ENCODE results near the gene SPDYE2B. TPM values are rescaled to one million over a fixed set of nuclear protein-coding genes. Genes with fewer than 3 reads are reported as not detected.
"Not testable (repeated sequence)": the region's sequence is repeated elsewhere in the genome, so short reads cannot be mapped to it uniquely, and the experiment has no call there.

SPDYE2B gene
- total RNA-seq, 1 donor from 2014 or later: not detected

DNA sequence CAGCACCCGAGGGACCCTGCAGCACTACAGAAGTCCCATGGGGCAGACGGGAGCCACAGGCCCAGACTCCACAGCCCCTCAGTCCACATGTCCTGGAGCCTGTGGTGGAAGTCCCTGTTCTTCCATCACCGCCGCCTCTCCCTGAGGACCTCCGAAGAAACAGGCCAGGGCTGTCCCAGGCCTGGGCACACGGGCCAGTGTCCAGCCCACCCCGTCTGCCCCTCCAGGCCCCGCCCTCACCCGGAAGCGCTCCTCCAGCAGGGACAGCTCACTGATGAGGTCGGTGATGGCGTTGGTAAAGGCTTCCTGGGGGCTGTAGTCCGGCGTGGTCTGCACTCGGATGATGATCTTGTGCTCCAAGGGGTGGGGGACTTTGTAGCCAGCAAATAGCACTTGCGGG lies 16.7 kb downstream of the SPDYE2B start:
- H3K36me3 ChIP-seq (ENCODE audit: insufficient read depth, low read length); H3K27ac ChIP-seq (ENCODE audit: low read depth, low read length); H3K4me1 ChIP-seq (ENCODE audit: insufficient read depth, low read length); H3K36me3 Mint-ChIP-seq (ENCODE audit: low read depth, unreplicated experiment); H3K27me3 Mint-ChIP-seq (ENCODE audit: low read depth, unreplicated experiment); H3K4me2 ChIP-seq (ENCODE audit: low read length); FAIRE-seq; H4K20me1 ChIP-seq (ENCODE audit: insufficient read depth, low read length); H3K9me3 Mint-ChIP-seq (ENCODE audit: unreplicated experiment); H3K79me2 ChIP-seq (ENCODE audit: insufficient read depth, low read length); H3K4me3 Mint-ChIP-seq (ENCODE audit: unreplicated experiment); H3K27ac Mint-ChIP-seq (ENCODE audit: unreplicated experiment); H3K9ac ChIP-seq (ENCODE audit: low read length); DNase-seq (ENCODE audit: low read depth); H2AFZ ChIP-seq (ENCODE audit: low read depth, low read length); H3K9me3 ChIP-seq (ENCODE audit: insufficient read depth, low read depth, low read length); H3K27me3 ChIP-seq (ENCODE audit: insufficient read depth, low read length); H3K4me1 Mint-ChIP-seq (ENCODE audit: low read depth, unreplicated experiment); H3K4me3 ChIP-seq (ENCODE audit: insufficient read depth, low read depth, low read length): not testable (repeated sequence)

DNA sequence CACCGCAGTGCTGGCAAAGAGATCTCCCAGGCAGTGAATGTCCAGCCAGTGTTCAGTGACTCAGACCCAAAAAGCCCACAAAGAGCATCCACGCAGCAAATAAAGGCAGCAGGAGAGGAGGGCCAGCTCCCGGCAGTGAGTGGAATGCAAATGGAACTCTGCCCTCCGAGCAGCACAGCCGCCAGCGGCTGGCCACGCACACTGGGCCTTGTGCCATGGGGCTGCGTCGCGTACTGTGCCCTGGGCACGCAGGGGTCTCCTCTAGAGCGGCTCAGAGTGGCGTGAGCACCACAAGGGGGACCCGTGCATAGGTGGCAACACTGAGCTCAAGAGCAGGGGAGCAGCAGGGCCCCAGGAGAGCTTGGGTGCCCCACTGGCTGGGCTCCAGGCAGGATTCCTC lies 17.4 kb downstream of the SPDYE2B start:
- not testable (repeated sequence) for H3K27ac ChIP-seq (ENCODE audit: low read depth, low read length); H4K20me1 ChIP-seq (ENCODE audit: insufficient read depth, low read length); FAIRE-seq; H3K4me1 ChIP-seq (ENCODE audit: insufficient read depth, low read length); H3K36me3 ChIP-seq (ENCODE audit: insufficient read depth, low read length); H3K4me3 ChIP-seq (ENCODE audit: insufficient read depth, low read depth, low read length); H3K4me3 Mint-ChIP-seq (ENCODE audit: unreplicated experiment); H3K27ac Mint-ChIP-seq (ENCODE audit: unreplicated experiment); H3K9ac ChIP-seq (ENCODE audit: low read length); DNase-seq (ENCODE audit: low read depth); H3K4me1 Mint-ChIP-seq (ENCODE audit: low read depth, unreplicated experiment); H3K27me3 ChIP-seq (ENCODE audit: insufficient read depth, low read length); H3K4me2 ChIP-seq (ENCODE audit: low read length); H3K79me2 ChIP-seq (ENCODE audit: insufficient read depth, low read length); H3K9me3 Mint-ChIP-seq (ENCODE audit: unreplicated experiment); H3K9me3 ChIP-seq (ENCODE audit: insufficient read depth, low read depth, low read length); H3K36me3 Mint-ChIP-seq (ENCODE audit: low read depth, unreplicated experiment); H2AFZ ChIP-seq (ENCODE audit: low read depth, low read length); H3K27me3 Mint-ChIP-seq (ENCODE audit: low read depth, unreplicated experiment)

DNA sequence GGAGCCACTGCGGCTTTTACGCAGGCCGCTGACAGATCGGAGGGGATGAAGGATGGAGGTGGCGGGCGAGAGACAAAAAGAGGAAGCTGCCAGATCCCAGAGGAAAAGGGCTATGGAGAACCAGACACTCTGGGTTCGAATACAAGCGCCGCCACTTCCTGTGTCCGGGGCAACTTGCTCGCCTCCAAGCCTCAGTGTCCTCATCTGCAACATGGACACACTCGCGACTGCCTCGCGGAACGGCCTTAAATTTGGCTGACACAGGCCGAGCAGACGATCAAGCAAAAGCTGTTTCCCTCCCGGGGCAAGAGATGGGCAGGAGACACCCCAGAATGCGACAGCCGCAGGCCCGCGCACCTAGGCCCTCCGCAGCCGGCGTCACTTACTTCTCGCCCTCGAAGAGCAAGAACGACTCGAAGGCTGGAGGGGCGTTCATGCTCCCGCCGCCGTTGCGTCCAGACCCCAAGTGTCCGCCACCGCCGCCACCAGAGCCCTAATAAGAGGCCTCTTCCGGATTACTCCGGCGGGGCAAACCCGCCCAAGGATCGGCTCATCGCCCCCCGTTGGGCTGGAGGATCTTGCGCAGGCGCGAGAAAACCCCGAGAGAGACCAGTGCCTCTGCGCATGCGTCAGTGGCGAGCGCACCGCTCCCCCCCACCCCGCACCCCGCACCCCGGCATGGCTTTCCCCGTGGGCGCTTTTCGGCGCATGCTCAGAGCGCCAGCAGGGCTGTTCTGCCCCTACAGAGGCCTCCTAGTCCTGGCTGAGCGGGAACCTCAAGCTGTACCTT lies 21.2 kb downstream of the SPDYE2B start, which contains the start of gene POLR2J2:
TSS of gene POLR2J2 (minus strand) at position 498 of the 790 bp plus-strand sequence. CDS start at position 436, 62 bp downstream.
- H3K79me2 ChIP-seq (ENCODE audit: insufficient read depth, low read length); H3K9me3 ChIP-seq (ENCODE audit: insufficient read depth, low read depth, low read length); H3K4me3 Mint-ChIP-seq (ENCODE audit: unreplicated experiment); H3K4me1 ChIP-seq (ENCODE audit: insufficient read depth, low read length); H3K4me1 Mint-ChIP-seq (ENCODE audit: low read depth, unreplicated experiment); H4K20me1 ChIP-seq (ENCODE audit: insufficient read depth, low read length); H2AFZ ChIP-seq (ENCODE audit: low read depth, low read length); H3K27ac Mint-ChIP-seq (ENCODE audit: unreplicated experiment); H3K9me3 Mint-ChIP-seq (ENCODE audit: unreplicated experiment); H3K27me3 ChIP-seq (ENCODE audit: insufficient read depth, low read length); DNase-seq (ENCODE audit: low read depth); H3K36me3 ChIP-seq (ENCODE audit: insufficient read depth, low read length); H3K4me2 ChIP-seq (ENCODE audit: low read length); FAIRE-seq; H3K27ac ChIP-seq (ENCODE audit: low read depth, low read length); H3K27me3 Mint-ChIP-seq (ENCODE audit: low read depth, unreplicated experiment); H3K36me3 Mint-ChIP-seq (ENCODE audit: low read depth, unreplicated experiment): not testable (repeated sequence)
- Histone ChIP-seq H3K4me3 (ENCODE audit: insufficient read depth, low read depth, low read length) (peak within 1 kb of the TSS; percentile 28), H3K9ac (ENCODE audit: low read length) (peak within 1 kb of the TSS; percentile 73)

DNA sequence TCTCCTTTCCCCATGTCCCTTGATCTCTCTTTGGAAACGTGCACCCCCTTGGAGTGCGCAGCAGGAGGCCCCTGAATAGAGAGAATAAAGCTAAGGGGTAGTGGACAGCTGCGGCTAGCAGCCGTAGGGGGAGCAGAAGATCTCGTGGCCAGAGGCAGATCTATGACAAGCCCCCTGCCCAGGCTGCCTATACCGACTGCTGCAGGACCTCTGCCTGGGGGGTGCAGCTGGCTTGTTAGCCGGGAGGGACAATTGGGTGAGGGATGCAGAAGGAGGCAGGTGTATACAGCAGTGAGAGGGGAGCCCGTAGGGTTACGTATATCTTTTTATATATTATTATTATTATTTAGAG lies 21.8 kb downstream of the SPDYE2B start:
- not testable (repeated sequence) for H3K4me2 ChIP-seq (ENCODE audit: low read length); H2AFZ ChIP-seq (ENCODE audit: low read depth, low read length); H3K4me3 ChIP-seq (ENCODE audit: insufficient read depth, low read depth, low read length); H3K36me3 ChIP-seq (ENCODE audit: insufficient read depth, low read length); H3K79me2 ChIP-seq (ENCODE audit: insufficient read depth, low read length); H3K27ac ChIP-seq (ENCODE audit: low read depth, low read length); H3K9ac ChIP-seq (ENCODE audit: low read length); H3K27me3 ChIP-seq (ENCODE audit: insufficient read depth, low read length); H3K9me3 Mint-ChIP-seq (ENCODE audit: unreplicated experiment); H3K4me3 Mint-ChIP-seq (ENCODE audit: unreplicated experiment); DNase-seq (ENCODE audit: low read depth); FAIRE-seq; H3K27ac Mint-ChIP-seq (ENCODE audit: unreplicated experiment); H3K27me3 Mint-ChIP-seq (ENCODE audit: low read depth, unreplicated experiment); H3K36me3 Mint-ChIP-seq (ENCODE audit: low read depth, unreplicated experiment); H3K9me3 ChIP-seq (ENCODE audit: insufficient read depth, low read depth, low read length); H3K4me1 ChIP-seq (ENCODE audit: insufficient read depth, low read length); H3K4me1 Mint-ChIP-seq (ENCODE audit: low read depth, unreplicated experiment); H4K20me1 ChIP-seq (ENCODE audit: insufficient read depth, low read length)

DNA sequence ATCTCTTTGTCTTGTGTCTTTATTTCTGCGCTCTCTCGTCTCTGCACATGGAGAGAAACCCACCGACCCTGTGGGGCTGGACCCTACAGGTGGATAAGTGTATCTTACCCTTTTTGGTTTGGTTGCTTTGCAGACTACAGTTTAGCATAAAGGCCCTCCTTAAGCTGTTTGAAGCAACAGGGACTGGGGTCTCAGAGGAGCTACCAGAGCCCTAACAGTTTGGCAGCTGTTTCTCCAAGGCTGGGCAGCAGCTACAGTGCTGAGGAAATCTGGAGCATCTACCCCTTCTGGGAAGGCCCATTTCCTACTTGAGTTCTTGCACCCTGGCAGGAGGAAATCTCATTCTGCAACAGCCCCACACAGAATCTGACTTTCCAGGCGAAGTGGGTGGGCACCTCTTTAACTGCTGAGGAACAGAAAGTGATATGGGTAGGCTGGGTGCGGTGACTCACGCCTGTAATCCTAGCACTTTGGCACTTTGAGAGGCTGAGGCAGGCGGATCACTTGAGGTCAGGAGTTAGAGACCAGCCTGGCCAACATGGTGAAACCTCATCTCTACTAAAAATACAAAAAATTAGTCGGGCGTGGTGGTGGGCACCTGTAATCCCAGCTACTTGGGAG lies 23.4 kb downstream of the SPDYE2B start:
- H3K4me3 ChIP-seq (ENCODE audit: insufficient read depth, low read depth, low read length); H3K4me3 Mint-ChIP-seq (ENCODE audit: unreplicated experiment): not testable (repeated sequence)

DNA sequence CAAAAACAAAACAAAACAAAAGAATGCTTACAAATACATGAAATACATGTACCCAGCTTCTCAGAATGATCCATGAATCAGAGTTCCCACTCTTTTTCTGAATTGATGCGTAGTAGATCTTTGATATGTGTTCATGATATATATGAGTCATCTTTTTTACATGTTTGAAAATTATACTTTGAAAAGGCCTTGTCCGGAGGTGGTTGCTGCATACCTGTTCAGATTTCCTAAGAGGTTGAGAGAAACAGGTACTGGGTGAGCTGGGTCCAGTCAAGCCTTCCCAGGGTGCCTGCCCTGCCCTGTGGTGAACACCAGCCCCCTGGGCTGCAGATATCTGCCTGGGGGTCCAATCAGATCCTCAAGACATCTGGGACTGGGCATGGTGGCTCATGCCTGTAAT lies 25.4 kb downstream of the SPDYE2B start:
- not testable (repeated sequence) for H3K79me2 ChIP-seq (ENCODE audit: insufficient read depth, low read length); H3K36me3 Mint-ChIP-seq (ENCODE audit: low read depth, unreplicated experiment); H3K4me2 ChIP-seq (ENCODE audit: low read length); DNase-seq (ENCODE audit: low read depth); H3K27me3 ChIP-seq (ENCODE audit: insufficient read depth, low read length); H3K4me3 Mint-ChIP-seq (ENCODE audit: unreplicated experiment); H3K27me3 Mint-ChIP-seq (ENCODE audit: low read depth, unreplicated experiment); H4K20me1 ChIP-seq (ENCODE audit: insufficient read depth, low read length); H3K4me3 ChIP-seq (ENCODE audit: insufficient read depth, low read depth, low read length); H3K9ac ChIP-seq (ENCODE audit: low read length); H3K9me3 ChIP-seq (ENCODE audit: insufficient read depth, low read depth, low read length); H3K27ac Mint-ChIP-seq (ENCODE audit: unreplicated experiment); H3K4me1 ChIP-seq (ENCODE audit: insufficient read depth, low read length); H2AFZ ChIP-seq (ENCODE audit: low read depth, low read length); FAIRE-seq; H3K36me3 ChIP-seq (ENCODE audit: insufficient read depth, low read length); H3K27ac ChIP-seq (ENCODE audit: low read depth, low read length); H3K4me1 Mint-ChIP-seq (ENCODE audit: low read depth, unreplicated experiment); H3K9me3 Mint-ChIP-seq (ENCODE audit: unreplicated experiment)

More for the DNA sequence above, 23.4 kb downstream of the SPDYE2B start:
- H3K27me3 Mint-ChIP-seq (ENCODE audit: low read depth, unreplicated experiment); H3K4me2 ChIP-seq (ENCODE audit: low read length); H3K4me1 ChIP-seq (ENCODE audit: insufficient read depth, low read length); H3K27me3 ChIP-seq (ENCODE audit: insufficient read depth, low read length); H3K27ac ChIP-seq (ENCODE audit: low read depth, low read length); H2AFZ ChIP-seq (ENCODE audit: low read depth, low read length); H3K79me2 ChIP-seq (ENCODE audit: insufficient read depth, low read length); FAIRE-seq; H3K36me3 Mint-ChIP-seq (ENCODE audit: low read depth, unreplicated experiment); H3K4me1 Mint-ChIP-seq (ENCODE audit: low read depth, unreplicated experiment); H4K20me1 ChIP-seq (ENCODE audit: insufficient read depth, low read length); H3K9ac ChIP-seq (ENCODE audit: low read length); H3K36me3 ChIP-seq (ENCODE audit: insufficient read depth, low read length); H3K9me3 ChIP-seq (ENCODE audit: insufficient read depth, low read depth, low read length); H3K27ac Mint-ChIP-seq (ENCODE audit: unreplicated experiment); DNase-seq (ENCODE audit: low read depth); H3K9me3 Mint-ChIP-seq (ENCODE audit: unreplicated experiment): not testable (repeated sequence)

Data from astrocyte (in vitro differentiated cells and primary cell).